Measurements from ENCODE around the gene CFAP61.
A peak's percentile ranks its signal among the peaks of the same experiment; 100 is the strongest.

Gene CFAP61

GRCh38 chr20:20277894-20278335 is 225.6 kb downstream of the CFAP61 start:
- DNase-seq (ENCODE audit: low spot score), result no peak

GRCh38 chr20:20286061-20286460 is 233.7 kb downstream of the CFAP61 start:
- DNase-seq (ENCODE audit: low spot score), result no peak

GRCh38 chr20:20289331-20289730 is 237.0 kb downstream of the CFAP61 start:
- no peak for DNase-seq (ENCODE audit: low spot score)

GRCh38 chr20:20292472-20292871 is 240.1 kb downstream of the CFAP61 start:
- DNase-seq (ENCODE audit: low spot score), result no peak

- no peak for DNase-seq (ENCODE audit: low spot score)
Measured at GRCh38 chr20:20293141-20293540, 240.8 kb downstream of the CFAP61 start.

GRCh38 chr20:20293691-20294385 is 241.5 kb downstream of the CFAP61 start:
- DNase-seq (ENCODE audit: low spot score), result no peak

- no peak for DNase-seq (ENCODE audit: low spot score)
Measured at GRCh38 chr20:20295621-20296498, 243.5 kb downstream of the CFAP61 start.

- DNase-seq (ENCODE audit: low spot score), result no peak
Measured at GRCh38 chr20:20297181-20297580, 244.8 kb downstream of the CFAP61 start.

GRCh38 chr20:20297752-20298151 is 245.4 kb downstream of the CFAP61 start:
- no peak for DNase-seq (ENCODE audit: low spot score)

GRCh38 chr20:20299904-20300303 is 247.6 kb downstream of the CFAP61 start:
- no peak for DNase-seq (ENCODE audit: low spot score)

- no peak for DNase-seq (ENCODE audit: low spot score)
Measured at GRCh38 chr20:20303320-20303719, 251.0 kb downstream of the CFAP61 start.

GRCh38 chr20:20303742-20304141 is 251.4 kb downstream of the CFAP61 start:
- DNase-seq (ENCODE audit: low spot score), result no peak

- DNase-seq (ENCODE audit: low spot score), result no peak
Measured at GRCh38 chr20:20304942-20305341, 252.6 kb downstream of the CFAP61 start.

GRCh38 chr20:20312562-20312961 is 260.2 kb downstream of the CFAP61 start:
- DNase-seq (ENCODE audit: low spot score), result no peak

- DNase-seq (ENCODE audit: low spot score), result peak; percentile 22
Measured at GRCh38 chr20:20317195-20317594, 264.9 kb downstream of the CFAP61 start.

GRCh38 chr20:20317621-20318364 is 265.5 kb downstream of the CFAP61 start:
- no peak for DNase-seq (ENCODE audit: low spot score)

GRCh38 chr20:20318365-20319161 is 266.2 kb downstream of the CFAP61 start:
- no peak for DNase-seq (ENCODE audit: low spot score)

- DNase-seq (ENCODE audit: low spot score), result no peak
Measured at GRCh38 chr20:20321134-20321533, 268.8 kb downstream of the CFAP61 start.

- DNase-seq (ENCODE audit: low spot score), result no peak
Measured at GRCh38 chr20:20321917-20322316, 269.6 kb downstream of the CFAP61 start.

- no peak for DNase-seq (ENCODE audit: low spot score)
Measured at GRCh38 chr20:20322912-20323311, 270.6 kb downstream of the CFAP61 start.

- DNase-seq (ENCODE audit: low spot score), result no peak
Measured at GRCh38 chr20:20327746-20328145, 275.4 kb downstream of the CFAP61 start.

GRCh38 chr20:20329564-20329963 is 277.2 kb downstream of the CFAP61 start:
- no peak for DNase-seq (ENCODE audit: low spot score)

All from germinal center (tissue), 1 donor.